AML-193 (cell line): ENCODE data around the gene MORN5.

ENCODE experiments used
- DNase-seq, 2 experiments: peaks; one replicate each; lab custom pipeline; 2025; lab: John Stamatoyannopoulos, UW

Gene MORN5

GRCh38 chr9:122232796-122233306 is 73.1 kb downstream of the MORN5 start:
- no peak for DNase-seq

GRCh38 chr9:122234022-122234748 is 74.5 kb downstream of the MORN5 start:
- DNase-seq, result no peak

- no peak for DNase-seq
These were observed 77.0 kb downstream of the MORN5 start for GRCh38 chr9:122236681-122237080.

- DNase-seq, result no peak
These were observed 80.0 kb downstream of the MORN5 start for GRCh38 chr9:122239722-122240121.

GRCh38 chr9:122244349-122244748 is 84.6 kb downstream of the MORN5 start:
- no peak for DNase-seq

DNA sequence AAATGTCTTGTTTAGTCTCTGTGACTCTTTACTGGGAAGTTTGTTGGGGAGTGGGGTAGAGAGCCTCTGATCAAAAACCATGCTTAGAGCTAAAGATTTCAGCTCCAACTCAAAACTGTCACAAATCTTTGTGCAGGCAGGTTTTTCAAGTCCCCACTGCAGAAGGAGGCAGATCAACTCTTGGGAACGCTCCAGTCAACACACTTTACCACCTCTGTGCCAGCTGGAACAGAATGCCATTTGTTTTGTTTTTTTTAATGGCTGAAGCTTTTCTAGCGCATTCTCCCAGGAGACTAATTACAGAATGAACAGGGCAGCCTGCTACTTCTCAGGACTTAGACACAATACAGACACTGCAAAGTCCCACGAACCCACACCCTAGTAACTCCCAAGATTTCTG is 87.0 kb downstream of the MORN5 start:
- DNase-seq, result no peak

DNA sequence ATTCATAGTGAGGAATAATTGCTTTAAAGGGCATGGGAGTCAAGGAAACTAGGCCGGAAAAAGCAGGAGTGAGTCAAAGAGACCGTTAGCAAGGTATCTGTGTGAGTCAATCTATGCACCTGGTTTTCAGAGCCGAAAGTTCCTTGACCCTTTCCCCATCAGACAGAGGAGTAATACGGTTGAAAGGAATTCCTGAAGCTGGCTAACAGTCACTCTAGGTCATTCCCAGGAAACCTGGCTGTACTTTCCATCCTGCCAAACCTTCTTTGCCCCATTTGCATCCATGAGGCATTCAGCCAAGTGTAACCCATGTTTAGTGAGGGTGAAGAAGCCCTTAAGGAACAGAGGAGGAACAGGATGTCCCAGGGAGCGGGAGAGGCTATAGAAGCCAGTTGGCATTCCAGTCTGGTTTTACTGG is 88.7 kb downstream of the MORN5 start:
- no peak for DNase-seq
